NB4 (cell line): Measurements from ENCODE around the gene RBM33.

ENCODE experiments used
- CTCF ChIP-seq: IDR thresholded peaks from one replicate; pipeline ENCODE4 v1.5.1; 2012; ENCODE audit warnings: low read depth, low read length
- MAX ChIP-seq: IDR thresholded peaks from 2 replicates; pipeline ENCODE4 v1.6.1; 2011; ENCODE audit warnings: low read depth, low read length

- no peak for TF ChIP-seq CTCF
- no peak for TF ChIP-seq MAX
Measured at GRCh38 chr7:155809332-155809946, 165.0 kb downstream of the RBM33 start.
